ENCODE measurements around the gene PIK3C2G. TPM values are rescaled to one million over a fixed set of nuclear protein-coding genes. Genes with fewer than 3 reads are reported as not detected.

PIK3C2G gene
- total RNA-seq, 2 donors from 2014 or later: not detected

DNA sequence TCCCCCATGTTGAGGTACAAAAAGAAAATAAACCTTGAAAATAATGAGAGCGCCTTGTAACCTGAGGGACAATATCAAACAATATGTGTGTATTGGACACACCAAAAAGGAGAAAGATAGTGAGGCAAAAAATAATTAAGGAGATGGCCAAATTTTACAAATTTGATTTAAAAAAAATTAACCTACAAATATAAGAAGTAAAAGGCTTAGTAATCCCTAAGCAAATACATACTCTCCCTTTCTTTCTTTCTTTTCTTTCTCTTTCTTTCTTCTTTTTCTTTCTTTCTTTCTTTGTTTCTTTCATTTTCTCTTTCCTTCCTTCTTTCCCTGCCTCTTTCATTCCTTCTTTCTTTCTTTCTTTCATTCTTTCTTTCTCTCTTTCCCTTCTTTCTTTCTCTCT, 133.4 kb downstream of the PIK3C2G start:
- Histone ChIP-seq H3K27me3 (ENCODE audit: control insufficient read depth, insufficient read depth, low read length, poor library complexity, severe bottlenecking) (no peaks in the 10 kb centered on the region), H3K36me3 (ENCODE audit: control insufficient read depth, insufficient read depth, low read length) (no peaks in the 10 kb centered on the region), H3K9me3 (ENCODE audit: control insufficient read depth, low read length) (no peaks in the 10 kb centered on the region), H3K4me3 (ENCODE audit: low read length) (no peak overlapping the region), H3K27ac (ENCODE audit: low read depth, low read length) (no peak overlapping the region), H3K9ac (ENCODE audit: extremely low read depth, low read length, poor library complexity, severe bottlenecking) (no peak overlapping the region), H3K4me1 (ENCODE audit: control insufficient read depth, insufficient read depth, low read length) (no peaks in the 10 kb centered on the region)
- no peaks in the 10 kb centered on the region for H3K9me3 Mint-ChIP-seq
- no peaks in the 10 kb centered on the region for H3K4me1 Mint-ChIP-seq
- DNase-seq: no peak
- no peak overlapping the region for H3K4me3 Mint-ChIP-seq
- 95% methylated on average over 1 of the region's 1 CpG; no CpG with 5 or more reads in 1 of the 2 experiments for WGBS, 2 experiments (ENCODE audit: insufficient coverage in 1 of 2, insufficient read length in 1 of 2)
- no peaks in the 10 kb centered on the region for H3K27me3 Mint-ChIP-seq (ENCODE audit: insufficient read depth)
- no peaks in the 10 kb centered on the region for H3K36me3 Mint-ChIP-seq (ENCODE audit: low read depth)
- TF ChIP-seq, protein P1, sequence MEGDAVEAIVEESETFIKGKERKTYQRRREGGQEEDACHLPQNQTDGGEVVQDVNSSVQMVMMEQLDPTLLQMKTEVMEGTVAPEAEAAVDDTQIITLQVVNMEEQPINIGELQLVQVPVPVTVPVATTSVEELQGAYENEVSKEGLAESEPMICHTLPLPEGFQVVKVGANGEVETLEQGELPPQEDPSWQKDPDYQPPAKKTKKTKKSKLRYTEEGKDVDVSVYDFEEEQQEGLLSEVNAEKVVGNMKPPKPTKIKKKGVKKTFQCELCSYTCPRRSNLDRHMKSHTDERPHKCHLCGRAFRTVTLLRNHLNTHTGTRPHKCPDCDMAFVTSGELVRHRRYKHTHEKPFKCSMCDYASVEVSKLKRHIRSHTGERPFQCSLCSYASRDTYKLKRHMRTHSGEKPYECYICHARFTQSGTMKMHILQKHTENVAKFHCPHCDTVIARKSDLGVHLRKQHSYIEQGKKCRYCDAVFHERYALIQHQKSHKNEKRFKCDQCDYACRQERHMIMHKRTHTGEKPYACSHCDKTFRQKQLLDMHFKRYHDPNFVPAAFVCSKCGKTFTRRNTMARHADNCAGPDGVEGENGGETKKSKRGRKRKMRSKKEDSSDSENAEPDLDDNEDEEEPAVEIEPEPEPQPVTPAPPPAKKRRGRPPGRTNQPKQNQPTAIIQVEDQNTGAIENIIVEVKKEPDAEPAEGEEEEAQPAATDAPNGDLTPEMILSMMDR (conservative IDR thresholded peaks at IDR 0.05): no peak
- H3K27ac Mint-ChIP-seq: no peak overlapping the region

DNA sequence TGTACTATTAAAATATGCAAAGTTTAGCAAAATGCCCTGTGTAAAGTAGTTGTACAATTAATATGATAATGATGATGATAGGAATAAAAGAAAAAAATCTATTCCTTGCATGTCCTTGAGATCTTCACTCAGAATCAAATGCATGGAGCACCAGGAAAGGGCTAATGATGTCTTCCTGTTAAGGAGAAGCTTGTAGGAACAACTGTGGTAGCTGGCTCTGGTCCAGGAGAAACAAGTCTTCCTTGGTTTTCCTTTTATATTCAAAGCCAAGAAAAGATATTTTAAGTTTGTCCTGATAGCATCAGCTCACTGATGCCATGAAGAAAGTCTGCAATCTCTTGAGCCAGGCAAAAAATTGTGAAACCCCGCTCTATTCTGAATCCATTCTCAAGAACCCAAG, 138.9 kb downstream of the PIK3C2G start:
- no peak overlapping the region for H3K27ac ChIP-seq (ENCODE audit: low read depth, low read length)
- DNase-seq: no peak
- no peaks in the 10 kb centered on the region for H3K27me3 ChIP-seq (ENCODE audit: control insufficient read depth, insufficient read depth, low read length, poor library complexity, severe bottlenecking)
- H3K9me3 ChIP-seq (ENCODE audit: control insufficient read depth, low read length): no peaks in the 10 kb centered on the region
- no peak overlapping the region for H3K4me3 ChIP-seq (ENCODE audit: low read length)
- no peak overlapping the region for H3K9ac ChIP-seq (ENCODE audit: extremely low read depth, low read length, poor library complexity, severe bottlenecking)
- WGBS, 2 experiments (ENCODE audit: insufficient coverage in 1 of 2, insufficient read length in 1 of 2): 100% methylated on average over 1 of the region's 1 CpG; no CpG with 5 or more reads in 1 of the 2 experiments
- H3K4me3 Mint-ChIP-seq: no peak overlapping the region
- peaks cover 2% of the 10 kb centered on the region for H3K4me1 Mint-ChIP-seq
- H3K36me3 Mint-ChIP-seq (ENCODE audit: low read depth): no peaks in the 10 kb centered on the region
- no peak overlapping the region for H3K27ac Mint-ChIP-seq
- H3K27me3 Mint-ChIP-seq (ENCODE audit: insufficient read depth): no peaks in the 10 kb centered on the region
- TF ChIP-seq, protein P1 (conservative IDR thresholded peaks at IDR 0.05): no peak
- H3K36me3 ChIP-seq (ENCODE audit: control insufficient read depth, insufficient read depth, low read length): no peaks in the 10 kb centered on the region
- no peaks in the 10 kb centered on the region for H3K4me1 ChIP-seq (ENCODE audit: control insufficient read depth, insufficient read depth, low read length)
- H3K9me3 Mint-ChIP-seq: no peaks in the 10 kb centered on the region

DNA sequence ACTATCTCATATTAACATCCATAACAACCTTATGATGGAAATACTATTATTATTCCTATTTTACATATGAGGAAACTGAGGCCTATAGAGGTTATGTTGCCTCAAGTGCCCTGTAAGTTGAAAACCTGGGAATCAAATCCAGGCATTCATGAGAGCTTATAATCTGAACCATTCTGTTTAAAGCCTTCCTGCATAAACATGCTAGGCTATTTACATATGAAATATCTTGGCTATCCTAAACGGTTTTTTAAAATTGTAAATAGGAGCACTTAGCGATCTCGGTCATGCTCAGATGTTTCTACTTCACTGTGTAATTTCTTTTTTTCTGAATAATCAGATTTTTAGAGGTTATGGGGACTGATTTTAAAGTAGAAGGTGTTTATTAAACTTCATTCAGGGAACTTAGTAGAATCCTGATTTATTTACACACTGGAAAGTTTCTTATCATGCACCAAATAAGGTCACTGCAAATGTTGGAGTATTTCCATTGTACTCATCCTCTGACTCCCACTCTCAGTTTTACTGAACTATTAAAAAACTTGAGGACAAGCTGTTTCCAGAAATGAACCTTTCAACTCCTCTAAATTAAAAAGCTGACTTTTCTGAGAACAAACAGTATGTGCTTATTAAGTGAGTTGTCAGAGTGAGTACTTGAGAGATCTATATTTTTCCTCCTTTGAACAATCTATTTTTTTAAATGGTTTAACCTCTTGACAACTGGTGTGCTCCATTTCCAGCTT, 141.7 kb downstream of the PIK3C2G start:
- Histone ChIP-seq H3K4me3 (ENCODE audit: low read length) (no peak overlapping the region), H3K9ac (ENCODE audit: extremely low read depth, low read length, poor library complexity, severe bottlenecking) (no peak overlapping the region), H3K27me3 (ENCODE audit: control insufficient read depth, insufficient read depth, low read length, poor library complexity, severe bottlenecking) (no peaks in the 10 kb centered on the region), H3K27ac (ENCODE audit: low read depth, low read length) (no peak overlapping the region), H3K4me1 (ENCODE audit: control insufficient read depth, insufficient read depth, low read length) (no peaks in the 10 kb centered on the region), H3K9me3 (ENCODE audit: control insufficient read depth, low read length) (peaks cover under 1% of the 10 kb centered on the region), H3K36me3 (ENCODE audit: control insufficient read depth, insufficient read depth, low read length) (no peaks in the 10 kb centered on the region)
- Mint-ChIP-seq H3K27me3 (ENCODE audit: insufficient read depth) (no peaks in the 10 kb centered on the region), H3K27ac (no peak overlapping the region), H3K4me3 (no peak overlapping the region), H3K9me3 (no peaks in the 10 kb centered on the region), H3K4me1 (peaks cover 7% of the 10 kb centered on the region), H3K36me3 (ENCODE audit: low read depth) (no peaks in the 10 kb centered on the region)
- no peak for DNase-seq
- 91 to 92% methylated on average over 3 of the region's 3 CpGs for WGBS, 2 experiments (ENCODE audit: insufficient coverage in 1 of 2, insufficient read length in 1 of 2)
- TF ChIP-seq, protein P1 (conservative IDR thresholded peaks at IDR 0.05): no peak
